HFF-Myc (cell line): Measurements from ENCODE around the gene FBXO44.

ENCODE experiments used
- DNase-seq: peaks from one replicate; pipeline ENCODE4 v3.0.0-alpha.2; 2011; ENCODE audit warnings: low read depth; ENCODE audit errors: extremely low read depth
- H3K4me3 ChIP-seq: replicated peaks from 2 replicates; pipeline ENCODE4 v1.5.1; 2011; ENCODE audit warnings: low read depth, mild to moderate bottlenecking, control low read depth, low read length
- TF ChIP-seq, protein P1 (sequence below): IDR thresholded peaks from 2 replicates; pipeline ENCODE4 v1.5.1; 2012; ENCODE audit warnings: mild to moderate bottlenecking, low read depth, low read length, control low read depth; ENCODE audit errors: missing control alignments

Gene FBXO44

DNA sequence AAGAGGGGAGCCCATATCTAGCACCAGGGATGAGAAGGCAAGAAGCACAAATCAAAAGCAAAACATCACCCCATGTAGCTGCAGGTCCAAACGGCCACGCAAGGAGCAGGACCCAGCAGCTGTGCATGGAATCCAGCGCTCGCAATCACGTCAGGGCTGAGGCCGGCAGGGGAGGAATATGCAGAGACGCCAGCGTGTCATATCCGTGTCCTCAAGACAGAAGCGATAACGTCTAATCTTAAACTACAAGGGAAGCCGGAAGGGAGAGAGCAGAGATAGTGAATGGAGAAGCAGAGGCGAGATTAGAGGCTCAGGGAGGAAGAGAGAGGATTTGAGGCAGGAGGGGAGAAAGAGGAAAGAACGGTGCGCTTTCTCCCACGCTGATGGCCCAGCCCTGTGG, 39.6 kb upstream of the FBXO44 start:
- no peak for DNase-seq
- no peak overlapping the region for H3K4me3 ChIP-seq
- TF ChIP-seq, protein P1, sequence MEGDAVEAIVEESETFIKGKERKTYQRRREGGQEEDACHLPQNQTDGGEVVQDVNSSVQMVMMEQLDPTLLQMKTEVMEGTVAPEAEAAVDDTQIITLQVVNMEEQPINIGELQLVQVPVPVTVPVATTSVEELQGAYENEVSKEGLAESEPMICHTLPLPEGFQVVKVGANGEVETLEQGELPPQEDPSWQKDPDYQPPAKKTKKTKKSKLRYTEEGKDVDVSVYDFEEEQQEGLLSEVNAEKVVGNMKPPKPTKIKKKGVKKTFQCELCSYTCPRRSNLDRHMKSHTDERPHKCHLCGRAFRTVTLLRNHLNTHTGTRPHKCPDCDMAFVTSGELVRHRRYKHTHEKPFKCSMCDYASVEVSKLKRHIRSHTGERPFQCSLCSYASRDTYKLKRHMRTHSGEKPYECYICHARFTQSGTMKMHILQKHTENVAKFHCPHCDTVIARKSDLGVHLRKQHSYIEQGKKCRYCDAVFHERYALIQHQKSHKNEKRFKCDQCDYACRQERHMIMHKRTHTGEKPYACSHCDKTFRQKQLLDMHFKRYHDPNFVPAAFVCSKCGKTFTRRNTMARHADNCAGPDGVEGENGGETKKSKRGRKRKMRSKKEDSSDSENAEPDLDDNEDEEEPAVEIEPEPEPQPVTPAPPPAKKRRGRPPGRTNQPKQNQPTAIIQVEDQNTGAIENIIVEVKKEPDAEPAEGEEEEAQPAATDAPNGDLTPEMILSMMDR = no peak

DNA sequence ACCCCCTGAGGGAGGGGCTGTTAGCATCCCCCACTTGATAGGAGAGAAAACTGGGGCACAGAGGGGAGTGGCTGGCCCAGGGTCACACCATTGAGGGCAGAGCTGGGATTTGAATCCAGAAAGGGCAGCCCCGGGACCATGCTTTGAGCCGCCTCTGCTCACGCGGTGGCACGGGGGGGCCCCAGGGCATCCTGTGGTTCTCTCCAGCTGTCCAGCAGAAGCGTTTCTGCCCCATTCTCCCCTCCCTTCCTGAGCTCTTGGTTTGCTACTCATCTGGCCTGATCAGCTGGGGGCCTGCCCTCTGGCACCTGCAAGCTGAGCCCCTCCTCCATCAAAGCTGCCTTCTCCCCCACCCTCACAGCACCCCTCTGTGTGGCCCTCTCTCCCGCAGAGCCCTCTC, 37.9 kb upstream of the FBXO44 start:
- H3K4me3 ChIP-seq = no peak overlapping the region
- no peak for DNase-seq
- TF ChIP-seq, protein P1 = no peak

DNA sequence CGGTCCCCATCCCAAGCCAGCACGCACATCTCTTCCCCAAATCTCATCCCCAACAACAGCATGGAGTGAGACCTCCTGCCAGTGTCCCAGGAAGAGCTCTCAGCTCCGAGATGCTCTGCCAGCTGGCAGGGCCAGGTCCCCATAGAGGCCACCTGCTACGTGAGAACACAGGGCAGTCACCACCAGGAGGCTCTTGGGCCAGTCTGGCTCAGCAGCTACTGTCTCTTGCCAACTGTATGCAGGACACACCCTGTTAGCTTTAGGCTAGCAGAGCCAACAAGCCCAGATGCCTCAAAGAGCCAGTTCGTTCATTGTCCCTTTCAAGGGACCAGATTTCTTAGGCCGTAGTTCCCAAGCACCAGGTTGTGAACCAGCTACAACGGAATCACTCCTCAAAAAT, 37.4 kb upstream of the FBXO44 start:
- TF ChIP-seq, protein P1 = no peak
- DNase-seq = no peak
- no peak overlapping the region for H3K4me3 ChIP-seq

DNA sequence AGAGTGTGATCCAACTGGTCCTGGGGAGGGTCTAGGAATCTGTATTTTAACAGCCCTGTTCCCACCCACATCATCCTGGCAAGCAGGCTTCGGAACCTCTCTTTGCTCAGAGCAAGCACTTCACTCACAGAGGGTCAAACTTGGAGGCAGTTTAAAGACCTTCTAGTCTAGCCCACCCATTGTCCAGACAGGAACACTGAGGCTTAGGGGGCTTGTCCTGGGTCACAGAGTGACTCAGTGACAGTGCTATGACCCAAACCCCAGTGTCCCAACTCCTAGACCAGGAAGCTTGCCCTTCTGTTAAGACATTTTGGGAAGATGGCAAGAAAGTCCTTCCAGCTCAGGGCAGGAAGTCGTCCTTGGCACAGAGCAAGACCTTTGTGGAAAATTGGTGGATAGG, 36.9 kb upstream of the FBXO44 start:
- no peak for DNase-seq
- TF ChIP-seq, protein P1 = no peak
- no peak overlapping the region for H3K4me3 ChIP-seq

DNA sequence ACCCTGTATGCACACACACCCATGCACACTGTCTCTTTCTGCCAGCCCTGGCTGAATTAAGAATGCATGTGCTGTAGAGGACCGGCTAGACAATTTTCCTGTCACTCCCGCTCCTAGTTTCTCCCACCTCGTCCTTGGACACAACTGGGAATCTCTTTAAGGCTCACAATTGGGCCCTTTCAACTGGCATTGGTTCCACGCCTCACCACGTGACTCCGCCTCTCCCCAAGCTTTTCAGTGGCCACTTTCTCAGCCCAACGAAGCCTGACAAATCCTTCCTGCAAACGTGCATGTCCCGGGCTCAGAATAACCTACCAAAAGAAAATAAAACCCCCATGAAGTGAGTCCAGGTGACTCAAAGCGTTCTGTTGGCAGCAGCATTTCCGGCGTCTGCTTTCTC, 34.3 kb upstream of the FBXO44 start:
- TF ChIP-seq, protein P1 = no peak
- no peak for DNase-seq
- H3K4me3 ChIP-seq = no peak overlapping the region

DNA sequence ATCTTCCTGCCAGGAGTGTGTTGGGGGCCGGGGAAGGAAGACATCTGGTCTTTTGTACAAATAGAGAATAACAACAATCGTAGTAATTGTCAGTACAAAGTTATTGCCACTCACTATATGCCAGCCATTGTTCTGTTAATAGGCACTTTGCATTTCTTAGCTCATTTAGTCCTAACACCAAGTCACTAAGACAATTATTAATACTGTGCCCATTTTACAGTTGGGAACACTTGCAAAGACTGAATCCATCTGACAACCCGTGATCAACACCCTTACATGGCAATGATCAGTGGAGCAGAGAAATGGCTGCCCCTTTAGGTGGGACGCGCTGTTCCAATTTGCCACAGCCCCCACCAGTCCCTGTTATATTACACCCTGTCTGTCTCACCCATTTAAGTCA, 33.8 kb upstream of the FBXO44 start:
- no peak for DNase-seq
- TF ChIP-seq, protein P1 = no peak
- H3K4me3 ChIP-seq = no peak overlapping the region

DNA sequence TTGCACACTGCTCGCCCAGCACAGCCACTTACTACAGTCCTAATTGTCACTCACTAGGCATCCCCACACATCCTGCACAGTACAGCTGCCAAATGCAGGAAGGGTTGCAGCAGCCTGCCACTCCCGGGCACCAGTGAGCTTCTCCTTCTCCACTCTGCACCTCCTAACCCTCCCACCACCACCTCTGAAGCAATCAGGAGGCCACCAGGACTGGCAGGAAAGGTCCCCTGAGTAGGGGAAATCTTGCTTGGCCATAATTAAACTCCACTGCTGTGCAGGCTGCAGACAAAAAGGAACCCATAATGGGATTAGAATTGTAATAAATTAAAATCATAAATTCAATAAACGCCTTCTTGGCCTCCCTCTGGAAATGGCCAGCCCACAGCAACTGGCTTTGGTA, 32.3 kb upstream of the FBXO44 start:
- no peak overlapping the region for H3K4me3 ChIP-seq
- no peak for DNase-seq
- TF ChIP-seq, protein P1 = no peak
